Activated T-helper 1 cell treated with anti-CD3 and anti-CD28 coated beads, Interleukin-2, amount 50 U/mL, for 16 hours (primary cell): ENCODE data around the gene DVL2.

Experiments used
- DNase-seq, 2 donors: peaks; one replicate each; pipeline ENCODE4 v3.0.0-alpha.2; 2020; ENCODE audit warnings: low read depth in 1 of 2, low spot score in 1 of 2

Gene DVL2

GRCh38 chr17:7238420-7239090 is 4.2 kb upstream of the DVL2 start:
- DNase-seq: no peak

DNA sequence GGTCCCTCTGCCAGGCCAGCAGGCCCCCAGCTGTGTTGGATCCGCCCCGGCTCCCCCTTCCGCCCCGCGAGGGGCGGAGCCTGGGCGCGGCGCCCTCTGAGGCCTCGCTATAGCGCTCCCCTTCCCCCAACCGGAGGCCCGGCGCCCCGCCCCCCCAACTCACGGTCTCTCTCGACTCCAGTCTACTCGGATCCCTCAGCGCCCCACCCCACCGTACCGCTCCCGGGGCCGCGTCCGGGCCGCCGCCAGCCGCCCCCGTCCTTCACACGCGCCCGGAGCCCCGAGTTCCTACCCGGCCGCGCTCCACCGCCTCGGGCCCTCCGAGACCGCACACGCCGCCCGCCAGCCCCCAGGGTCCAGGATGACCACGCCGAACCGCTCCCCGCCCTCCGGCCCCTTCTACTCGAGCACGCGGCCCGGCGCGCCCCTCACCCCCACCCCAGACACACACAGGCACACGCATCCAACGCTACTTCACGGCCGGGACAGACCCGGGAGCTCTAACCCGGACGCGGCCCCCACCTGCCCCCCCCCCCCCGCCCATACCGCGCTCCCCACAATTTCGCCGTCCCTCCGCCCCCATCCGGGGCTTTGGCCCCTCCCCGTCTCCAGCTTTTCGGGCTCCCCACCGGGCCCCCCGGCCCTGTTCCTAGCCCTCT is 3.6 kb upstream of the DVL2 start:
- DNase-seq: peak; percentile 67 to 71

DNA sequence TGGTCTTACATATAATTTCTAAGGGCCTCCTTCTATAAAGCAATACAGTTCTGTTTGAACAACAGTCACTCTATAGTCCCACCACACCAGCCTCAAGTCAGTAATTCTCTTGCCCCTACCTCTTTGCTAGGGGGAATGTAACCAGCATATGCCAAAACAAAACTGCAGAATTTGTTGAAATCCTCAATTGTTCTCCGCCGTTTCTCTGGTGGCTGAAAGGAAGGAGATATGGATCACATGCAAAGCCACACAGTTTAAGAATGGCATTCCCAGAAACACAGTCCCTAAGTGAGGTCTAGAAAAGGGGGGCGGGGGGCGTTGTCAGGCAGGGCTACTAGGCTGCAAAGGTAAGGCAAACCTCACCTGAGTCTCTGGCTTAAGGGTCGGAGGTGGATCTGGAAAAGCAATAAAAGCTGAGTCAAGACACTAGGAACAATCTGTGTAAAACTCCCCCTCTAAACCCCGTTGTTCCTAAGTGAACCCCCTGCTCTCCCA is 3.0 kb upstream of the DVL2 start:
- no peak for DNase-seq

GRCh38 chr17:7236808-7237207 is 2.5 kb upstream of the DVL2 start:
- DNase-seq: no peak

DNA sequence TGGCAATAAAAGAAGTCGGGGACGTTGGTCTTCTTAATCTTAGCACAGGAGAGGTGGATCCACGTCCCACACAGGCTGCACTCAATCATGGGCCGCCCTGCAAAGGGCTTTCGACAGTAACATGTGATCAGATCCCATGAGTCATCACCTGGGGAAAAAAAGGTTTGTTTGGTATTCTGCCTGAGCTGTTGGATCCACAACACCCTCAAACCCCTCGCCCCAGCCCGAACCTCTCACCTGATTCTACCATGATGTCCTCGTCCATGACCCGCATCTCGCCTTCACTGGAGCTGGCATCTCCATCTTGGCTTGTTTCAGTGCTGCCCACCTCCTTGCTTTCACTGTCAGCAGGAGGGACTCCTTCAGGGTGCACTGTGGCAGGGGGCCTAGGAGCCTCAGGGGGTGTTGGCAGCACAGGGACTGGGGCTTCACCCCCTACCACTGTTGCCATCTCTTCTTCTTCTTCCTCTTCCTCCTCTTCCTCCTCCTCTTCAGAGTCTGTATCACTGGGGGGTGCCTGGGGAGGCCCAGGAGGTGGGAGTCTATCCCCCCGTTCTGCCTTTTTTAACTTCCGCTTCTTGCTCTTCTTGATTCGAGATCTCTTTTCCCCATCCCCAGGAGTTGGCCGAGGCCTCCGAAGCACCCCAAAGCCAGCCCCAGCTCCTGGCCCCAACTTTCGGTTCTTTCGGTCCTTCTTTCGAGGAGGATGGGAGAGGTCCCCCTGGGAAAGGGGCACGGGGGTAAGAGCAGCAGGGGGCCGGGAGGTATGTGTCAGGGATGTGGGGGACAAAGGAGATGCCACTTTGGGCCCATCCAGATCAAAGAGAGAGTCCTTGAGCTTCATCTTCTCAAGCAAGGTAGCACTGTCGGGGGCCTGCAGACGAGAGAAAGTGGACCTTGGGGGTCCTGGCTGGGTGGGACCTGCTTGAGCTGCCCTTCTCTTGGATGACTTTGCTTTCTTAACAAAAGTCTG is 1.7 kb upstream of the DVL2 start:
- DNase-seq: no peak

- no peak for DNase-seq
Measured at GRCh38 chr17:7233701-7234082, 625 bp downstream of the DVL2 start.

DNA sequence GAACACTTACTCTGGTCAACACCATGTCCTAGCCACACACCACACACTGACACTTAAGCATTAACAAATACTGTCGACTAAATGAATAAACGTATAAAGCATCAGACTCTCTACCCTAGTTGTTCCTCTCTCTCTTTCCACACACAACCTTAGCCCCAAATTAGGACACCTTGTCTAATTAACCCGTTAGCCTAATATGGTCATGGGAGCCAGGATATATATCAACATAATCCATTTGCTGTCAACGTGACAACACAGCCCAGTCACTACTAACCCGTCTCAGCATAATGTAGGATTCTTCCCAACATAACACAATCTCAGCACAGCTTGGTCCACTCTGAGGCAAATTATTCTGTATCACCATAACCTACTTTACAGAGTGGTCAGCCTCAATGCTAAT is 2.2 kb downstream of the DVL2 start:
- DNase-seq: no peak

DNA sequence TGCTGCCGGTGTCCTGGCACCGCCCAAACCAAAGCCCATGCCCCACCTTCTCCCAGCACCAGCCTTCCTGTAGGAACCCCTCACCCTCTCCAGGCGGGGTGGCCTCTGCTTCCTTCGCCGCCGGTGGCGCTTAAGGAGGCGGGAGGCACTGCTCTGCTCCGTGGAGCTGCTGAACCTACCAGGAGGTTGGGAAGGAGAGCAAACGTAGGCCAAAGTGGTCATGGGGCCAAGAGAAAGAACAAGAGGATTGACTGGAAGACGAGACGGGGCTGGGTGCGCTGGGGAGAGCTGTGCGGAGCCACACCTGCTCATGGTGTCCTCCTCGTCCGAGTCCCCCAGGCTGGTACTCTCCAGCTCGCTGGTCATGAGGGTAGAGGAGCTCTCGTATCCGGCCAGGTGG is 4.8 kb downstream of the DVL2 start:
- DNase-seq: no peak

- DNase-seq: no peak
Measured at GRCh38 chr17:7228920-7229319, 5.4 kb downstream of the DVL2 start.

DNA sequence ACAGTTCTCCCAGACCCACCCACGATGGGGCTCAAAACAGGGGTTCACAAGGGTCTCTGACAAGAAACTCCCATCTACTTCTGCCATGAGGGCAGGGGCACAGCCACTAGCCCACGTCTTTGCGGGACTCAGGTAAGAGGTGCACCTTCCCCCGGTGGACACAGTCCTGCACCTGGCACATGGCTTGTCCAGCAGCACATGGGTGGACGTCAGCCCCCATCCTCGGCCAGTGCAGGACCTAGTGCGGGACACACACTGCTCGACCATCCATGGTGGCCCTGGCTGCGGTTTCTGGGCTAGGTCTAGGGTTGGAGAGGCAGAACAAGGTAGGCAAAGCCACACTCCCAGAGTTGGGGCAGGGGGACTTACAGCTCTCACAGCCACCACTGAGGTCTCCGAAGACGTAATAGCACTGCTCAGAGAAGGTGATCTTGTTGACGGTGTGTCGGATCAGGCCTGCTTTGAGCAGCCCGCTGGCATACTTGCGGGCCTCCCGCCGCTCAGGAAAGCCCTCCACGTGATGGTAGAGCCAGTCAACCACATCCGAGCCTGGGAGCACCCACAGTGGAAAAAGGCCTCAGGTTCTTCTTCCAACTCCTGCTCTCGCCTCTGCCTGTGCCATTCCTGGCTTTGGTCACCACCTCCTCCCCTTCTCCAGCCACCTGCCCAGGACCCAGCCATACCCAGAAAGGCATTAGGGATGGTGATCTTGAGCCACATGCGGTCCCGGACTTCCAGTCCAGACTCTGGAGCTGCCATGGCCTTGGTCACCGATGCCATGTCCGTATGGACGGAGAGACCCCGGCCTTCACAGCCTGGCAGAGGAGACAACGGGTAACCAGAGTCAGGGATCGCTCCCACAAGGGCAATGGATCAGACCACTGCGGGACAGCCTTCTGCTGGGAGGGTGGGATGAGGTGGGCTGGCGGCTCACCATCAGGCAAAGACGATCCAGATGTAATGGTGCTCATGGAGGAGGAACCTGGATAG is 7.3 kb downstream of the DVL2 start:
- DNase-seq: no peak

DNA sequence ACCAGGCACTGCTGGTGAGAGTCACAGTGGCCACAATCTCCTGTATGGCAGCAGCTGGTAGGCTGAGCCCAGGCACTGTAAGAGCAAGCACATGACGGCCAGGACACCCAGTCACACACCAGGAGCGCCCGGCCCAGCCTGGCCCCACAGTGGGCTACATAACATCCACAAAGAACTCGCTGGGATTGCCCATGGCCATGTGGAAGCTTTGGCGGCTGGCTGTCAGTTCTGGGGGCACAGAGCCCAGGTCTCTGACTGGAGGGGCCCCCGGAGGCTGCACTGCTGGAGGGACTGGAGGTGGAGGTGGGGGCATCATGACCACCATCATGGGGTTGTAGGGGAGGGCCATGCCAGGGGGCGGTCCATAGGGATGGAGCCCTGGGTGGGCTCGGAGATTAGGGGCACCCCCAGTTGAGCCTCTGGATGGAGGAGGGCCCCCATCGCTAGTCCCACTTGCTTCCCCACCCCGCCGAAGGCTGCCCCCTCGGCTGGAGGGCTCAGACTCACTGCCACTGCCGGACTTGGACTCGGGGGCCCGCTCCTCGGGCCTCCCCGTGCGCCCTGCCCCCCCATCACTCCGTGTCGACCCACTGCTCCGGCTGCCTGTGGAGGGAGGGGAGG is 8.5 kb downstream of the DVL2 start:
- DNase-seq: no peak

- DNase-seq: no peak
Measured at GRCh38 chr17:7224661-7225111, 9.6 kb downstream of the DVL2 start.

DNA sequence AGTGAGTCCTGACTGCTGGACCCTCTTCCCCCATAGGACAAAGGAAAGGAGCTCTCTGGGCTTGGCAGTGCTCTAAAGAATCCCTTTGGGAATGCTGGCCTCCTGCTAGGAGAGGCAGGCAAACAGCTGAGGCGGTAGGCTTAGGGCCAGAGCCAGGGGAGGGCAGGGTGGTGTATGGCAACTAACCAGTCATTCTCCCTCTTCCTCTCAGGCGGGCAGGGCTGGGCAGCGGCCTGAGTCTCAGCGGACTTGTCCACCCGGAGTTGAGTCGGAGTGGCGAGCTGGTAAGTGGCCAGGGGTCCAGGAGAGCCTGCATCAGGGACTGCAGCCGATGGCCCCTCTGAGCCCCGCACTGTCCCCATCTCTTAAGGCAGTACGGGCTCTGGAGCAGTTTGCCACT is 10.2 kb downstream of the DVL2 start:
- no peak for DNase-seq

GRCh38 chr17:7223375-7223774 is 10.9 kb downstream of the DVL2 start:
- no peak for DNase-seq

GRCh38 chr17:7222972-7223292 is 11.4 kb downstream of the DVL2 start:
- DNase-seq: no peak

DNA sequence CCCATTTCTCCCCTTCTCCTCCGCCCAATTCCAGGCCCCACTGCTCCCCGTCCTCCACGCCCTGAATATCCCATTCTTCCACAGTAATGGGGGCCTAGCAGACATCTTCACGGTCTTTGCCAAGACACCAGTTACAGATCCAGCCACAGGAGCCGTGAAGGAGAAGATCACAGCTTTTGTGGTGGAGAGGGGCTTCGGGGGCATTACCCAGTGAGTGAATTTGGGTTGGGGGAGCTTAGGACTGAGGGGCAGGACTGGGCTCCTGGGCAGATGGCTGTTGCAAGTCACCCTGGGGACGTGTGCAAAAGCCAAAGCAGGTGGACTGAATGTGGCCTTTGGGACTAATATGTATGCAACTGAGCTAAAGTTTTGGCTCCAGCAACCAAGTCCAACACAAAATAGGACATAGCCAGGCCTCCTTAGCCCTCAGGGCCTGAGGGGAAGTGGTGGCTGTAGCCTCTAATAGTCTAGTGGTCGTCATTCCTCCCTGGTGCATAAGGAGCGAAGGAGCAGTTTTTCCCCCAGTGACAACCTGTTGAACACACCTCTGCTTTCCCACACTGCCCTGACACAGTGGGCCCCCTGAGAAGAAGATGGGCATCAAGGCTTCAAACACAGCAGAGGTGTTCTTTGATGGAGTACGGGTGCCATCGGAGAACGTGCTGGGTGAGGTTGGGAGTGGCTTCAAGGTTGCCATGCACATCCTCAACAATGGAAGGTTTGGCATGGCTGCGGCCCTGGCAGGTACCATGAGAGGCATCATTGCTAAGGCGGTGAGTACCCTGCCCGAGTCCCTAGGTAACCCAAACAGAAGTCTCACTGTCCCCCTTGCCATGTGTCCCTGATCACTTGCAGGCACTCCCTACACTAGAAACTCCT is 12.0 kb downstream of the DVL2 start:
- DNase-seq: no peak

DNA sequence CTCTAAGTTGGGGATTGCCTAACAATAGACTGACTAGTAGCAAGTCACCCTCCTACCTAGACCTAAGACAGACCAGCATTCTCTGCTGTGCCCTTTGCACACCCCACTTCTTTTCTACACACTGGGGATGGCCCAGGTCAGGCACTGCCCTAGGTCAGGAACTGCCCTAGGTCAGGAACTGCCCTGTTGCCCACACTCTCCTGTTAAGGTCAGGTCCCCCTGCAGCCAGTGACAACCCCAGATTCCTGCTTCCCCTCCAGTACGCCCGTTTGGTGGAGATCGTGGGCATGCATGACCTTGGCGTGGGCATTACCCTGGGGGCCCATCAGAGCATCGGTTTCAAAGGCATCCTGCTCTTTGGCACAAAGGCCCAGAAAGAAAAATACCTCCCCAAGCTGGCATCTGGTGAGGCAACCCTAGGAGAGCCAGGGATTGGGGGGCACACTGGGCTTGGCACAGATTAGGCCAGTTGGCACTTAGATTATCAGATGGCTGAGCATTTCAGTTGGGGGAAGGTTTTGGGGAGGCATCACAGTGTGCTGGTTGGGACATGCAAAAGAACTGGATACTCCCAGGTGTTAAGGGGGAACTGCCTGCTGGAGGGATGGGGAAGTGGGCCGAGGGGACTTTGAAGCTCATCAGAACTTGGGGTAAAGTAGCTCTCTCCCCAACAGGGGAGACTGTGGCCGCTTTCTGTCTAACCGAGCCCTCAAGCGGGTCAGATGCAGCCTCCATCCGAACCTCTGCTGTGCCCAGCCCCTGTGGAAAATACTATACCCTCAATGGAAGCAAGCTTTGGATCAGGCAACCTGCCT is 12.8 kb downstream of the DVL2 start:
- no peak for DNase-seq

DNA sequence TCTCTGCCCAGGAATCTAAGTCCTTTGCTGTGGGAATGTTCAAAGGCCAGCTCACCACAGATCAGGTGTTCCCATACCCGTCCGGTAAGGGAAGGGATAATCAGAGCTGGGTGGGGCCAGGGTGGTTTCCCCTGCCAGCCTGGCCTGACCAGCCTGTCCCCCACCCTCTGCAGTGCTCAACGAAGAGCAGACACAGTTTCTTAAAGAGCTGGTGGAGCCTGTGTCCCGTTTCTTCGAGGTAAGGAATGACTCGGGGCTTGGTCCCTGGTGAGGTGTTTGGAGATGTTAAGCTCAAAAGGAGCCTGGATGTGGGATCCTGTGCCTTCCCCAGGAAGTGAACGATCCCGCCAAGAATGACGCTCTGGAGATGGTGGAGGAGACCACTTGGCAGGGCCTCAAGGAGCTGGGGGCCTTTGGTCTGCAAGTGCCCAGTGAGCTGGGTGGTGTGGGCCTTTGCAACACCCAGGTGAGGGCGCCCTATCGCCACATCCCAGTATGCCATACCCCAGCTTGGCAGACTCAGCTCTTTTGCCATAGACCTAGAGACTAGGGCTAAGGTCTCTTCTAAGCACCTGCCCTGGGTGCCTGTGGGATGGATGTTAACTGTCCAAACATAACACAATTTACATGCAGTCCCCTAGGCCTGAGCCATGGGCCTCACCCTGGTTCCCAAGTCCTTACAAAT is 13.6 kb downstream of the DVL2 start:
- DNase-seq: peak in 1 of 2 donors; percentile 32
